NT2/D1 (cell line): ENCODE measurements around the gene P2RX6.

Source experiments
- YY1 ChIP-seq: IDR thresholded peaks from 2 replicates; pipeline ENCODE4 v1.6.1; 2011; ENCODE audit not compliant: insufficient read length, insufficient read depth
- ZNF274 ChIP-seq: IDR thresholded peaks from 2 replicates; pipeline ENCODE4 v1.6.1; 2011; ENCODE audit warnings: mild to moderate bottlenecking, low read depth, low read length

DNA sequence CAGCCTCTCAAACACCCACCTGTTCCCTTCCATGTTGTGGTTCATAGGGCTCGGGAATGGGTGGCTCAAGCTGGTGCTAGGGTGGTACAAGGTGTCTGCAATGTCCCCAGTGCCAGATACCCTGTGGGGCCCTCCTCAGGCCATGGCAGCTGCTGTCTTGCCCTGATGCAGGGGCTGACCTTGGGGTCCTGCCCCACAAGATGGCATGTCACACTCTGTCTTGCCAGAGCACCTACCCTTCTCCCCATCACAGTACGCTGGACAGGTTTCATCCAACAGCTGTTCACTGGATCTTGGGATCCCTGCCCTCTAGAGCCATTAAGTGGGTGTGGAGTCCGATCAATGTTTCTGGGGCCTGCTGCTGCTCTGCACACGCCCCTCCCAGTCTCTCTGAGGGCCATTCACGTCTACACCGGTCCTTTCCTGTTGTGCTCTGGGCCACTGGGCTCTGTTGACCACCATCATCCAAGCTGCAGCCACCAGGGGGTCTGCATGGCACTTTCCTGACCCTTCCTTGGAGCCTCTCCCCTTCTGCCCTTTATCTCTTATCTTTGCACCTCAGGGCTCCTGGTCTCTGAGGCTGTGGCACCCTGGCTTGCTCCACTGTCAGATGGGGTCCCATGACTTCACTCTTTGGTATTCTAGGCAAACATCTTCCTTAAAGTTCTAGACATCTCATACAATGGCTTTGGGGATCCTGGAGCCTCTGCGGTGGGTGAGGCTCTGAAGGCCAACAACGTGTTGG is 37.9 kb downstream of the P2RX6 start:
- TF ChIP-seq ZNF274 (no peak), YY1 (no peak)
